Kidney glomerular epithelial cell (primary cell): Measurements from ENCODE around the gene FBXL16.

Source experiments
- DNase-seq: peaks from one replicate; lab custom pipeline; 2025; lab: John Stamatoyannopoulos, UW

Gene FBXL16

GRCh38 chr16:689175-689897 lies 16.3 kb downstream of the FBXL16 start:
- DNase-seq: no peak

- no peak for DNase-seq
These were observed 18.1 kb downstream of the FBXL16 start for GRCh38 chr16:687499-687898.

DNA sequence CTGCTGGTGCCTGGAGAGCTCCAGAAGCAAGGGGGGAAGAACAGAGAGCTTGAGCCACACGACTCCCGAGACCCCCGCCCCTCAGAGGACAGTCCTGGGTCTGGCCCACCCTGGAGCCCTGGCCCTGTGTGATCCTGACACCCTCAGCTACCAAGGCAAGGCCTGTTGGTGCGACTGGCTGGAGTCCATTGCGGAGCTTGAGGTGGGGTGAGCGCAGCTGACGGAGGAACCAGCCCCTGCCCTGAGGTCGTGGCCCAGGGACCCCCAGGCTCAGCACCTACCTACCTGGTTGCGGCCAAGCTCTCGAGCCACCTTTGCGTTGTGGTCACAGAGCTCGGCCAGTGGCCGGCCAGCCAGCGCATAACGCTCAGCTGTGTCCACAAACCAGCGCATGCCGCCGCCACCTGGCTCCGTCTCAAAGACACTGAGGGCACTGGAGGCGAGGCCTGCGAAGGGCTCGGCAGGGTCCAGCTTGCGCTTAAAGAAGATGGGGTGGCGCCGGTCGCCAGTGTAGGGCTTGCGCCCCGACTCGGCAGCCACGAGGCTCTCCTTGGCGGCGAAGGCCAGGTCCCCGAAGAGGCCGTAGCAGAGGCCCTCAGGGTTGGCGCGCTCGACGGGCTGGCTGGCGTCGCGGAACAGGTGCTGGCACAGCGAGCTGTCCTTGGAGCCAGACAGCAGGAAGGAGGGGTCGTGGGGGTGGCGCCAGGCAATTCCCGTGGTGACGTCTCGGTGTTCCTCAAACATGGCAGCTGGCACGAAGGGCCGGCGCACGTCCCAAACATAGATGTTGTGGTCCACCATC lies 18.9 kb downstream of the FBXL16 start:
- no peak for DNase-seq

DNA sequence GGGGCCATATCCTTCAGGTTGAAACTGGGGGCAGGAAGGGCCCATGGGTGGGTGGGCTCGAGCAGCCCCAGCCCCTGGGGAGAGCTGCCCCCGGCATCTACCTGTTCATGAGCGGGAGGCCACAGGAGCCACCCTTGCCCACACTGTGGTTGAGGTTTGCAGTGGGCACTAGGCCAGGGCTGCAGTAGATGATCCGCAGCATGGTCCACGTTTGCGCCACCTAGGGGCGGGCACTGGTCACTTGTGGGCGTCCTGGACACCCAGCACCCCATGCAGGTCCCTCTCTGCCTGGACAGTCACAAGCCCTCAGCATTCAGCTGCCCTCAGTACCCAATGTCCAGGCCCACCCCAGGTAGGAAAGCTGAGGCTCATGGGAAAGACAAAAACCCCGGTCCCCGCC lies 19.6 kb downstream of the FBXL16 start:
- DNase-seq: peak; percentile 21

DNA sequence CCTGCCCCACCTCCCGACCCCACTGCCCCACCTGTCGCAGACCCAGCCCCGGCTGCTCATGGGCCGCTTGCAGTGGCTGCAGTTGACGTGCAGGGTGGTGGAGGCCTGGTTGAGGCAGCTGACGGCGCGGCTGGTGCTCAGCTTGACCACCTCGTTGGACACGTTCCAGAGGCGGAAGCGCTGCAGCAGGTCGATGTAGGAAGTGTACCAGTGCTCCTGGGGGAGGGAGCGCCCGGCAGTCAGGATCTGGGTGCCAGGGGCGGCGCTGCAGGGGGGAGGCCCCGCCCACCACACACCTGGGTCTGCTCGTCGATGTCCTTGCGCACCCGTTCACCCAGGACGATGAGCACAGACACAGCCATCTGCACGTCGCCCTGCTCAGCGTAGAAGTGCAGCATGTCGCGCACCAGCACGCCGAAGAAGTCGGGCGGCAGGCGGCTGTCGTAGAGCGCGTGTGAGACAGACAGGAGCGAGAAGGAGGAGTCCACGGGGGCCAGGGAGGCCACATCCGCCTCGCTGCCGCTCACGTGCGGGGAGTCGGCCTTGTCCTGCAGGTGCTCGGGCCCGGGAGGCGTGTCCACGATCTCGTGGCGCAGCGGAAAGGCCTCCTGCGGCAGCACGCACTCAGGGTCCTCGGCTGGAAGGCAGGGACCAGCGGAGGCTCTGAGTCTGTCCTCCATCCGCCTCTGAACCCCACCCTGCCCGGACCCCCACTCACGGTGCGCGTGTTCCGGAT lies 20.5 kb downstream of the FBXL16 start:
- DNase-seq: no peak

DNA sequence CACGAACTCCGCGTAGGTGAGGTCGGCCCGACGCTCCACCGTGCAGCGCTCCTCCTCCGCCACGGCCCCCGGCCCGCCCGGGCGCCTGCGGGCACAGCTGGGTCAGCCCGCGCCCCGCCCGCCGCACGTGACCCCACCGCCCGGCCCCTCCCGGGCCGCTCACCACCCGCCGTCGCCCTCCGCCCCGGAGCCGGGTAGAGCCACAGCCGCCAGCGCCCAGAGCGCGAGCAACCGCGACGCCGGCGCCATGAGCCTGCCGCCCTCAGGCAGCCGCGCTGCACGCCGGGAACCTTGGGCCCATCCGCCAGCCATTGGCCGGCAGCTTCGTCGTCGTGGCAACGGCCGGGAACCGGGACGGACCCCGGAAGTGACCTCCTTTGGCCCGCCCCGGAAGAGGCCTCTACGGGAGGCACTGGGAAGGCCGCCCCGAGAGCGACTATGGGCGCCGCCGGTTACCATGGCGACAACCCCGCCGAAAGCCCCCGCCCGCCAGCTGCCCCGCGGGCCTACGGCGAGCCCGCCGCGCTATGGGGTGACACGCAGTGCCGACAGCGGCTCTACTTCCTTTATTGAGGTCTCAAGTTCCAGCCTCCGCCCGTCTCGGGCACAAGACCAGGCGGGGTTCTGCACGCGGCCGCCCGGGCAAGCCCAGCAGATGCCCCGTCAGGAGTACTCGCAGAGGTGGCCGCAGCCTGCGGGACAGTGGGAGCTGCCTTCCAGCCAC lies 21.4 kb downstream of the FBXL16 start, which contains the start of gene JMJD8:
Gene JMJD8 (minus strand): TSS at position 264 of the 724 bp plus-strand sequence. CDS start 15 bp downstream, at position 249.
- peak; percentile 86 for DNase-seq

DNA sequence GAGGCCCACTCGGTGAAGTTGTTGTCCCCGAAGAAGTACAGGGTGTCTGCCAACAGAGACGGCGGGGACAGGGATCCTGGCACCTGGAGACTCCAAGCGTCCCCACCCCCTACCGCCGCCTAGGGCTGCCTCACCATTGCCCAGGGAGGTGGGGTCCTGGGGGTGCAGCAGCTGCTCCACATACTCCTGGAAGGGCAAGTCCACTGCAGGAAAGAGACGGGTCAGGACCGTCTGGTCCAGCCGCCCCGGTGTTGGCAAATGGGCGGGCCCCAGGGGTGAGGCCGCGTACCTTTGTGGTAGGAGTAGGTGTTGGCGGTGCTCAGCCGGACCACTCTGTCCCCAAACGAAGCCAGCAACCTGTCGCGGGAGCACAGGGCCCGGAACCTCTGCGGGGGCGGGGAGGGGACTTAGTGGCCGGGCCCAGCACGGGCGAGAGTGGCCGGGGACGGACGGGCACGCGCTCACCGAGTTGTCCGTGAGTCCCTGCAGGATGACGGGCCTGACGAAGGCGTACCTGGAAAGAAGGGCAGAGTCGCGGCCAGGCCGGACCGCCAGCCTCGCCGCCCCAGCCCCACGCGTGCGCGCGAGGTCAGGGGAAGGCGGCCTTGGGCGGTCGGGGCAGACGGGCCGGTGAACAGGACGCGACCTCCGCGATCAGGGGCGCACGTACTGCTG lies 22.1 kb downstream of the FBXL16 start:
- DNase-seq: no peak

GRCh38 chr16:682493-683395 lies 22.9 kb downstream of the FBXL16 start:
- DNase-seq: no peak

- no peak for DNase-seq
These were observed 23.7 kb downstream of the FBXL16 start for GRCh38 chr16:681746-682427.

- no peak for DNase-seq
These were observed 24.4 kb downstream of the FBXL16 start for GRCh38 chr16:680967-681745.

GRCh38 chr16:680625-680945 lies 25.0 kb downstream of the FBXL16 start:
- DNase-seq: no peak

DNA sequence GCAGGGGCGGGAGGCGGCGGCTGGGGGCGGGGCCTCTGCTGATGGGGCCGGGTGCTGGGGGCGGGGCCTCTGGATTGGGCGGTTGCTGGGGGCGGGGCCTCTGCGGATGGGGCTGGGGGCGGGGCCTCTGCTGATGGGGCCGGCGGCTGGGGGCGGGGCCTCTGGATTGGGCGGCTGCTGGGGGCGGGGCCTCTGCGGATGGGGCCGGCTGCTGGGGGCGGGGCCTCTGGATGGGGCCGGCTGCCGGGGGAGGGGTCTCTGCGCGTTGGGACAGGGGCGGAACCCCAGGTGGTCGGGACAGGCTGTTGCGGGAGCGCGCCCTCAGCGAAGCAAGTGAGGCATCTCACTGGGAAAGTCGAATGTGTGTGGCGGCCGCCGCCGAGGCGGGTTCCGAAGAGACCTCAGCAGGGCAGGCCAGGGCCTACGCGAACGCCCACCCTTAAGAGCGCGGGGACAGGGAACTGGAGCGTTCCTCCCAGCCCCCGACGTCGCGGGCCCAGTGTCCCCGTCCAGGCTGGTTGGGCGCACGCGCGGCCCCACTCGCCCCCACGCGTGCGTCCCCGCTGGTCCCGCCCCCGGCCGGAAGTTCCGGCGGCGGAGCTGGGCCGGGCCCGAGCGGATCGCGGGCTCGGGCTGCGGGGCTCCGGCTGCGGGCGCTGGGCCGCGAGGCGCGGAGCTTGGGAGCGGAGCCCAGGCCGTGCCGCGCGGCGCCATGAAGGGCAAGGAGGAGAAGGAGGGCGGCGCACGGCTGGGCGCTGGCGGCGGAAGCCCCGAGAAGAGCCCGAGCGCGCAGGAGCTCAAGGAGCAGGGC lies 25.6 kb downstream of the FBXL16 start, which contains the start of gene STUB1:
Gene STUB1 (plus strand): TSS at position 597 of the 811 bp plus-strand sequence. CDS start 116 bp downstream, at position 713.
- peak; percentile 58 for DNase-seq

DNA sequence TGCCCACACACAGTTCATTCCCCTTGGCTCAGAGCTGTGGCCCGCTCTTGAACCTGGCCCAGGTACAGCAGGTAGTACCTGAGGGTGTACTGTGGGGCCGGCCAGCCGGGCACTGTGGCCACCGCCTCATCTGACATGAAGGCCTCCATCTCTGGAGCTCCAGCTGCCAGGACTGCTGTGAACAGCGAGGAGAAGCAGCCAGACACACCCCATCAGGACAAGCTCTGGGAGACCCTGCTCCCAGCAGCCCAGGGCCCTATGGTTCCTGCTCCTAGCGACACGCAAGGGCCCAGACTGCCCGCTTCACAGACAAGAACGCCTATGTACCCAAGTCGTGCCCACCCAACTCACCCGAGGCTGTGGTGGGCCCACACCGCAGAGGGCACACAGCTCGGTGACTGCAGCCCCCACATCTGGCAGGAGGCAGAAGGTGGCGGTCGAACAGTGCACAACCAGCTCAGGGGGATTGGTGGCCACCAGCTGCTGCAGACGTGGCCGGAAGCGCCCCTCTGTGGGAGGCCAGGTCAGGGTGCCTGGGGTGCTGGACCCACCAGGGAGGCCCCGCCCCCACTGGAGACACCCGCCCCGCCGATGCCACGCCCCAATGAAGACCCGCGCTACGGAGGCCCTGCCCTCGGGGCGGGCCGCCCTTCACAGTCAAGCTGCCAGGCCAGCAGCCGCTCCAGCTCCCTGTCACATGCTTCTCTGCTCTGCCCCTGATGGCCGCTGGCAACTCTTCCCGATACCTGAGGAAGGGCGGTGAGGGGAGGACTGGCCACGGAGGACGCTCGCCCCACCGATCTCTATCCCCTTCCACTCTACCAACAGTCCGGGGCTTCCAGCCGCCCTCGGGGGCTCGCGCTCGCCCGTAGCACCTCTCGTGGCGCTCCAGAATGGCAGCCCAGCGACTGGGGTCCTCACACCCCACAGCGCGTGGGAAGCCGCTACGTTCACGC lies 26.5 kb downstream of the FBXL16 start:
- peak; percentile 33 for DNase-seq

DNA sequence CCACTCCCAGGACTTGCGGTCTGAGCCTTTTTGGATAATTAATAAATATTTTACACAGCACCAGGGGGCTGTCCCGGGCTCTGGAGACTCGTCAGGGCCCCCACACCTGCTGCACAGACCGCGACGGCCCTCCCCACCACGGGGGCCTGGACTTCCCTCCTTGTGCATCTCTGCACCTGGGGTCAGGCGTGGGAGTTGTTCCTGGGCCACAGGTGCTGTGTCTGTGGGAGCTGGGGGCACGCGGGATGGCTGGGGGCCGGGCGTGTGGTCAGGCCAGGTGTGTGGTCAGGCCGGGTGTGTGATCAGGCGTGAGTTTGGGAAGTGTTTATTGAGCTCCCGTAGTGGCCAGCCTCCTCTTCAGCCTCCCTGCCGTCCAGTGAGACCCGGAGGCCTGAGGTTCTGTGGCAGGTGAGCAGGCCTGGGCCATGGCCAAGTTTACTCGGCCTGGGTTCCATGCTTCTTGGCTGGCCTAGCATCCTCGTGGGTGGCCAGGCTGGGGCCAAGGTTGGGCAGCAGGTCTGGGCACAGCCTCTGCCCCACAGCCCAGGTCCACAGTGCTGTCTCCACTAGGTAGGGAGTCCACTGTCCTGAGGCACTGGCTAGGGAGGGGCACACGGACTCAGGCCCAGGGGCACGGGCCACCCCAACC lies 27.3 kb downstream of the FBXL16 start:
- no peak for DNase-seq

DNA sequence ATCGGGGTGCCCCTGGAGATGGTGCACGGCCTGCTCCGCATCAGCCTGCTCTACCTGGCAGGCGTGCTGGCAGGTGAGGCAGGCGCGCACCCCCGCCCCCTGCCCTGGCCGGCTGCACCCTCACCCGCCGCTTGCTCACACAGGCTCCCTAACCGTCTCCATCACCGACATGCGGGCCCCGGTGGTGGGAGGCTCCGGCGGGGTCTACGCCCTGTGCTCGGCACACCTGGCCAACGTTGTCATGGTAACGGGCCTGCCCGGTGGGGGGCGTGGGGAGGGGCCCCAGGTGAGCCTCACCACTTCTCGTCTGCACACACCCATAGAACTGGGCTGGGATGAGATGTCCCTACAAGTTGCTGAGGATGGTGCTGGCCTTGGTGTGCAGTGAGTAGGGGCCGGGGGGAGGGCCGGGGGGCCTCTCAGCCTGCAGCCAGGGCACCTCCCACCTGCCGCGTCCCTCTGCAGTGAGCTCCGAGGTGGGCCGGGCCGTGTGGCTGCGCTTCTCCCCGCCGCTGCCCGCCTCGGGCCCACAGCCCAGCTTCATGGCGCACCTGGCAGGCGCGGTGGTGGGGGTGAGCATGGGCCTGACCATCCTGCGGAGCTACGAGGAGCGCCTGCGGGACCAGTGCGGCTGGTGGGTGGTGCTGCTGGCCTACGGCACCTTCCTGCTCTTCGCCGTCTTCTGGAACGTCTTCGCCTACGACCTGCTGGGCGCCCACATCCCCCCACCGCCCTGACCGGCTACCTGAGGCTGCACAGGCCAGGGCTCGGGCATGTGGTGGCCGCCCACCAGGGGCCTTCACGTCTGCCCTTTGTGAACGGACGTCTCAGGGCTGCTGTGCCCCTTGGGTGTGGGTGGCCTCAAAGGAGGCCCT lies 28.0 kb downstream of the FBXL16 start:
- no peak for DNase-seq
